ENCODE results near the gene GPR52.

- TF ChIP-seq FEZF1 (tag by site-specific recombination; IDR thresholded peaks at IDR 0.05) (no peak), ZNF302 (tag by site-specific recombination; IDR thresholded peaks at IDR 0.05; ENCODE audit: low read depth) (no peak), ZNF274 (IDR thresholded peaks at IDR 0.05; ENCODE audit: low read length) (no peak), ZNF274 (tag by site-specific recombination; IDR thresholded peaks at IDR 0.05; ENCODE audit: borderline replicate concordance) (no peak), PATZ1 (tag by site-specific recombination; IDR thresholded peaks at IDR 0.05) (no peak), CTCF (tag by site-specific recombination; IDR thresholded peaks at IDR 0.05) (no peak), HOXA7 (CRISPR knock-in tag; IDR thresholded peaks at IDR 0.05; ENCODE audit: borderline replicate concordance) (no peak), ZNF423 (tag by site-specific recombination; IDR thresholded peaks at IDR 0.05) (no peak), ZNF768 (tag by site-specific recombination; IDR thresholded peaks at IDR 0.05) (no peak)
Observed at GRCh38 chr1:174465855-174466254, 18.1 kb downstream of the GPR52 start.
